T-helper 1 cell treated with Interleukin-12 subunit alpha and Interleukin-12 subunit beta and Interleukin-4 antibody, amounts not matched to agents 30 μg/mL and 1 μg/mL, for 36 hours (primary cell): ENCODE measurements around the gene LRRC4C.

ENCODE experiments used
- H3K27ac Mint-ChIP-seq: one replicate; pipeline ENCODE4 v1.8.0; 2021; ENCODE audit warnings: mild to moderate bottlenecking, mixed read lengths
- H3K27me3 Mint-ChIP-seq: one replicate; pipeline ENCODE4 v1.8.0; 2021; ENCODE audit warnings: low read depth, mixed read lengths
- H3K36me3 Mint-ChIP-seq: one replicate; pipeline ENCODE4 v1.8.0; 2021; ENCODE audit warnings: low read depth, mixed read lengths
- H3K4me1 Mint-ChIP-seq: one replicate; pipeline ENCODE4 v1.8.0; 2021; ENCODE audit warnings: low read depth, mixed read lengths
- H3K4me3 Mint-ChIP-seq: one replicate; pipeline ENCODE4 v1.8.0; 2021; ENCODE audit warnings: mild to moderate bottlenecking, moderate library complexity, mixed read lengths
- H3K9me3 Mint-ChIP-seq: one replicate; pipeline ENCODE4 v1.8.0; 2021; ENCODE audit warnings: mixed read lengths

LRRC4C gene

GRCh38 chr11:41459465-41460401 is at the start of gene LRRC4C:
TSS of gene LRRC4C (minus strand) at chr11:41459652.
- peaks cover 11% of the 10 kb centered on the region for H3K27me3 Mint-ChIP-seq
- H3K9me3 Mint-ChIP-seq: no peaks in the 10 kb centered on the region
- no peaks in the 10 kb centered on the region for H3K4me1 Mint-ChIP-seq
- no peaks in the 10 kb centered on the region for H3K36me3 Mint-ChIP-seq
- H3K4me3 Mint-ChIP-seq: no peak within 1 kb of the TSS
- no peak within 1 kb of the TSS for H3K27ac Mint-ChIP-seq

DNA sequence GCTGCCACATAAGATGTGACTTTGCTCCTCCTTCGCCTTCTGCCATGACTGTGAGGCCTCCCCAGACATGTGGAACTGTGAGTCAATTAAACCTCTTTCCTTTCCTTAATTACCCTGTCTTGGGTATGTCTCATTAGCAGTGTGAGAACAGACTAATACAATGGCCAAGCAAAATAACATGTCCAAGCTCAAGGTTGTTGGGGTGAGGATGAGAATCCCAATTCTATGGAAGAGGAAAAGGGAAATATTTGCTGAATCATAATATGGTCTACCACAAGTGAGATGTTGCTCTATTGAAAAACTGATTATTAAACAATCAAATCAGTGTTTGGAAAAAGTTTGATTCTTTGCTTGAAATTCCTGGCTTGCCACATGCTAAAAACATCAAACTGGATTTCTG is 48.7 kb upstream of the LRRC4C start:
- Mint-ChIP-seq H3K36me3 (no peaks in the 10 kb centered on the region), H3K4me1 (no peaks in the 10 kb centered on the region), H3K9me3 (peaks cover 22% of the 10 kb centered on the region), H3K27ac (no peak overlapping the region), H3K27me3 (no peaks in the 10 kb centered on the region), H3K4me3 (no peak overlapping the region)

GRCh38 chr11:41499429-41499828 is 40.0 kb upstream of the LRRC4C start:
- no peaks in the 10 kb centered on the region for H3K4me1 Mint-ChIP-seq
- no peak overlapping the region for H3K27ac Mint-ChIP-seq
- no peaks in the 10 kb centered on the region for H3K9me3 Mint-ChIP-seq
- no peaks in the 10 kb centered on the region for H3K36me3 Mint-ChIP-seq
- no peaks in the 10 kb centered on the region for H3K27me3 Mint-ChIP-seq
- no peak overlapping the region for H3K4me3 Mint-ChIP-seq

GRCh38 chr11:41498726-41499125 is 39.3 kb upstream of the LRRC4C start:
- no peaks in the 10 kb centered on the region for H3K4me1 Mint-ChIP-seq
- no peaks in the 10 kb centered on the region for H3K27me3 Mint-ChIP-seq
- no peak overlapping the region for H3K4me3 Mint-ChIP-seq
- H3K36me3 Mint-ChIP-seq: no peaks in the 10 kb centered on the region
- no peaks in the 10 kb centered on the region for H3K9me3 Mint-ChIP-seq
- no peak overlapping the region for H3K27ac Mint-ChIP-seq

GRCh38 chr11:41497974-41498373 is 38.5 kb upstream of the LRRC4C start:
- Mint-ChIP-seq H3K27ac (no peak overlapping the region), H3K4me1 (no peaks in the 10 kb centered on the region), H3K27me3 (no peaks in the 10 kb centered on the region), H3K9me3 (no peaks in the 10 kb centered on the region), H3K4me3 (no peak overlapping the region), H3K36me3 (no peaks in the 10 kb centered on the region)

DNA sequence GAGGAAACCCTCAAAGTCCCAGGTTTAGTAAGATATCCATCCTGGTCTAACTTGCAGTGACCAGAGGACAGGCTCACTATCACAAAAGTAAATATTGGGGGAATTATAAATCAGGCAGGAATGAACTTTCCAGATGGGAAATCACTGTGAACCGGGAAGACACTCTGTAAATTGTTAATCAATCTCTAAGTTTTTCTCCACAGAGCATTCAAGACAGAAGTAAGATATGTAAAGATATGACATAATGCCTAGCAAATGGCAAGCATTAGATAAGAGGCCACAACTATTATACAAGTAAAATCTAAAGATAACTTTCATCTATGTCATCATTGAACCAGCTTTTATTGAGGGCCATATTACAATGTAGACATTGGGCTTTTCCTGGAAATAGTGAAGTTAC is 35.3 kb upstream of the LRRC4C start:
- Mint-ChIP-seq H3K9me3 (peaks cover 12% of the 10 kb centered on the region), H3K4me1 (no peaks in the 10 kb centered on the region), H3K27me3 (no peaks in the 10 kb centered on the region), H3K4me3 (no peak overlapping the region), H3K27ac (no peak overlapping the region), H3K36me3 (no peaks in the 10 kb centered on the region)

- Mint-ChIP-seq H3K27me3 (no peaks in the 10 kb centered on the region), H3K4me3 (no peak overlapping the region), H3K9me3 (peaks cover 18% of the 10 kb centered on the region), H3K4me1 (no peaks in the 10 kb centered on the region), H3K36me3 (no peaks in the 10 kb centered on the region), H3K27ac (no peak overlapping the region)
Observed at GRCh38 chr11:41486424-41486823, 27.0 kb upstream of the LRRC4C start.

- H3K27ac Mint-ChIP-seq: no peak overlapping the region
- no peak overlapping the region for H3K4me3 Mint-ChIP-seq
- no peaks in the 10 kb centered on the region for H3K27me3 Mint-ChIP-seq
- H3K36me3 Mint-ChIP-seq: no peaks in the 10 kb centered on the region
- peaks cover 6% of the 10 kb centered on the region for H3K9me3 Mint-ChIP-seq
- H3K4me1 Mint-ChIP-seq: no peaks in the 10 kb centered on the region
Observed at GRCh38 chr11:41483956-41484355, 24.5 kb upstream of the LRRC4C start.

DNA sequence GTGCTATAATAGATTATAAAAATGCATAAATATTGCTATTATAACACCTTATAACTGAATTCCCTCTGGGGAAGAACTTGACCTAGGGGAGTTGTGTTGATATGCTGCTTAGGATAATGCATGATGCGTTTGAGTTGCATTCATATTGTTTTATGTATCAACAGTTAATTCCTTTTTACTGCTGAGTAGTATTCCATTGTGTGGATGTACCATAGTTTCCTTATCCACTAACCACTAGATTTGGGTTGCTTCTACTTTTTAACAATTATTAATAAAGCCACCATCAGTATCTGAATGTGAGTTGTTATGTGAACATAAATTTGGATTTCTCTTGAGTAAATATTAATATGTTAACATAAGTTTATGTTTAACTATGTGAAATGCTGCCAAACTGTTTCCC is 19.7 kb upstream of the LRRC4C start:
- Mint-ChIP-seq H3K9me3 (peaks cover 16% of the 10 kb centered on the region), H3K27ac (no peak overlapping the region), H3K36me3 (no peaks in the 10 kb centered on the region), H3K27me3 (no peaks in the 10 kb centered on the region), H3K4me3 (no peak overlapping the region), H3K4me1 (no peaks in the 10 kb centered on the region)

DNA sequence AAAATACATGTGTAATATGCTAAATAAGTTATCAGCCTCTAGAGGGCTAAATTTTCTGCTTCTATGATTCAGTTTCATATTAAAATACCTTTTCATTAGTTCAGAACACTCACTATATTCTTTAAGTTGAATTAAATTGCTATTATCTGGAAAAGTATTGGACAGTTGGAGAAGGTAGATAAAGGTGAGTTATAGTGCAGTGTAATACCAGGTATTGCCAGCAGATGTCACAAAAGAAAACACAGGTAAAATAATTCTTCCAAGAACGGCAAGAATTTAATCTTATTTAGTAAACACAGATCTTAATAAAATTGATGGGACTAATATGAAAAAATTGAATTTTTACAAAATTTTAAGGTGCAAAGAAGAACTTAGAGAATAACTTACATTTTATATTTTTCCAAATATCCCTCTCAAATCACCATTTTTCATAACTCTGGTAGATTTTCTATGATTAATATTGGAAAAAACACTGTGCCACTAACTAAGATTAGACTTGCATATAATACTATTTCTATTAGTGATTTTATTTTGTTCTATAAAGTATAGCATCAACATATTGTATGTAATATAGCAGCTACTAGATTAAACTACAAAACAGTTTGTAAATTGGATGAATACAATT is 1.7 kb upstream of the LRRC4C start:
- no peak overlapping the region for H3K4me3 Mint-ChIP-seq
- H3K9me3 Mint-ChIP-seq: no peaks in the 10 kb centered on the region
- H3K27ac Mint-ChIP-seq: no peak overlapping the region
- H3K27me3 Mint-ChIP-seq: peaks cover 11% of the 10 kb centered on the region
- H3K36me3 Mint-ChIP-seq: no peaks in the 10 kb centered on the region
- H3K4me1 Mint-ChIP-seq: no peaks in the 10 kb centered on the region

GRCh38 chr11:41458641-41459040 is 811 bp downstream of the LRRC4C start:
- no peaks in the 10 kb centered on the region for H3K9me3 Mint-ChIP-seq
- peaks cover 11% of the 10 kb centered on the region for H3K27me3 Mint-ChIP-seq
- no peaks in the 10 kb centered on the region for H3K4me1 Mint-ChIP-seq
- H3K27ac Mint-ChIP-seq: no peak overlapping the region
- H3K36me3 Mint-ChIP-seq: no peaks in the 10 kb centered on the region
- no peak overlapping the region for H3K4me3 Mint-ChIP-seq

GRCh38 chr11:41458154-41458553 is 1.3 kb downstream of the LRRC4C start:
- H3K4me1 Mint-ChIP-seq: no peaks in the 10 kb centered on the region
- H3K27ac Mint-ChIP-seq: no peak overlapping the region
- H3K27me3 Mint-ChIP-seq: peaks cover 11% of the 10 kb centered on the region
- no peaks in the 10 kb centered on the region for H3K9me3 Mint-ChIP-seq
- H3K4me3 Mint-ChIP-seq: no peak overlapping the region
- no peaks in the 10 kb centered on the region for H3K36me3 Mint-ChIP-seq

DNA sequence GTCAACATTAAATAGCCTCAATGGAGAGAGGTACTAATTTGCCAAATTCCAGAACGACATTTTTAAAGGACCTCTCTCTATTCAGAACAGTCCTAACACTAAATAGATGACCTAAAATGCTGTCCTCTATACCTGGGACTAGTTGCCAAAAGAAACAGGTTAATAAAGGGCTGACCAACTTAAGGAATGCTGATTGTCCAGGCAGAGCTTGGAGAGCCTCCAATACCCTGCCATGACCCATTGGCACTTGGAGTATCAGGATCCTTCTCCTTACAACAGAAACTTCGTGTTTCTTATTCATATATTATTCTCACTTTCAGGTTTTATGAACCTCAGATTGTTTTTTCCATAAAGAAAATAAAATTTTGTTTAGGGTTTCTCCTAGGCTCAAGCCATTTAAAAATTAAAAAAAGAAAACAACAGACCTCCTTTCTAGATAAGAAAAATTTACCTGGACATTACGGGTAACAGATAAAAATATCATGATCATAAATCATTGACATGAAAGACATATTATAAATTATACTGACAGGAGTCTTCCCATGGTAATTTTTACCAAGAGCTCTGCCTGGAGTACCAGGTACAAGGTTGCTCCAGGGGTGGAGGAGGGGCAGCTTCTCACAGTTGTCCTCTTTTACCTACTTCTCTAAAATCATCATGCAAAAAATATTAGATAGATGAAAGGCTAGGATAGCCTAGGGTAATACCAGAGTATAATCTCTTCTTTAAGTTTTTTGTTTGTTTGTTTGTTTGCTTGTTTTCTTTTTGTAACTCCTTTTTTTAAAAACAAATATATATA is 2.0 kb downstream of the LRRC4C start:
- H3K27ac Mint-ChIP-seq: no peak overlapping the region
- H3K36me3 Mint-ChIP-seq: no peaks in the 10 kb centered on the region
- peaks cover 11% of the 10 kb centered on the region for H3K27me3 Mint-ChIP-seq
- no peaks in the 10 kb centered on the region for H3K4me1 Mint-ChIP-seq
- H3K9me3 Mint-ChIP-seq: no peaks in the 10 kb centered on the region
- H3K4me3 Mint-ChIP-seq: no peak overlapping the region

DNA sequence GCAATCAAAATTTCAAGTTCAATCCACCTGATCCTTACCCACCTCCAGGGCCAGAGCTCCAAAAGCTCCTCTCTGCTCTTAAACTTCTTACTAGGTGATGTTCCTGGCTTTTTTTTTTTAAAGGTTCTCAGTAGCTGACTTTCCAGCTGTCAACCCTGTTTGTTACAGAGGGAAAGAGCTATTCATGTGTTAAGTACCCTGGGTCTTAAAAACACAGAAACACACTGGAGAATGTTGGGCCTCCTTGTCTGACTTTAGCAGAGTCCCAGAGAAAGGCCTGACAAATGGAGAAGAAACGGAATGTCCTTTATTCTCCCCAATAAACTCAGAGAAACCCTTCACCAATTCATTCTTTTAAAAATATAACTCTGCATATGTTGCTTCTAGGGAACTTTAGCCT is 3.2 kb downstream of the LRRC4C start:
- Mint-ChIP-seq H3K27ac (no peak overlapping the region), H3K9me3 (no peaks in the 10 kb centered on the region), H3K4me3 (no peak overlapping the region), H3K27me3 (peaks cover 11% of the 10 kb centered on the region), H3K36me3 (no peaks in the 10 kb centered on the region), H3K4me1 (no peaks in the 10 kb centered on the region)
